Pancreas (tissue), 10 donors: ENCODE measurements around the gene SMAD4. TPM values are rescaled to one million over a fixed set of nuclear protein-coding genes. Genes with fewer than 3 reads are reported as not detected.
A peak's percentile ranks its signal among the peaks of the same experiment; 100 is the strongest.

Experiments
- ATAC-seq, 4 donors: fragments of 200-7000 bp; cut with Tn5 transposase; one replicate each; pipeline versions ENCODE4 v1.8.0 to v1.9.1; 2020; ENCODE audit warnings: mild to moderate bottlenecking in 4 of 4, moderate library complexity in 4 of 4
- DNase-seq, 6 donors: peaks; one replicate each; pipeline ENCODE4 v3.0.0-alpha.2; 2020
- FAIRE-seq: peaks from 2 replicates; lab custom pipeline; 2012; peaks lifted over from hg19 to GRCh38; lab: Jason Lieb, UNC
- H3K27ac ChIP-seq, 4 donors: fragments of 200-600 bp; sonication (generic); 1 replicate in 3 of 4; 2 replicates in 1 of 4; pipeline versions ENCODE4 v1.5.0 to v1.8.0; 2020
- H3K27me3 ChIP-seq, 4 donors: fragments of 200-600 bp; one replicate each; pipeline ENCODE4 v1.8.0; 2021
- H3K36me3 ChIP-seq, 3 donors: fragments of 200-600 bp; sonication (generic) in 1 of 3; one replicate each; pipeline versions ENCODE4 v1.5.0 to v1.8.0; 2020 to 2021
- H3K4me1 ChIP-seq, 3 donors: fragments of 200-600 bp; one replicate each; pipeline ENCODE4 v1.8.0; 2021
- H3K4me3 ChIP-seq, 4 donors: fragments of 200-600 bp; sonication (generic) in 2 of 4; one replicate each; pipeline versions ENCODE4 v1.5.0 to v1.8.0; 2020 to 2021
- H3K9me3 ChIP-seq, 4 donors: fragments of 200-600 bp; one replicate each; pipeline ENCODE4 v1.8.0; 2021
- WGBS, 2 donors: extraction: QIAGEN DNeasy Blood & Tissue Kit; methylation state at CpG; one replicate each; pipeline ENCODE4 v1.1.7; 2013; 5-methylcytosine and 5-hydroxymethylcytosine counted together
- intact Hi-C, 3 donors: fragments of 100-400 bp; cut with DNase I; formaldehyde crosslinking; loops; one replicate each; pipeline versions ENCODE4 v1.11.1 to v1.14.2; 2022
- polyA plus RNA-seq, 2 donors: library from polyadenylated mRNA; stranded (reverse); fragments of 200-250 nt; gene quantifications; one replicate each; pipeline ENCODE4 v1.2.3, GENCODE V29; 2013
- total RNA-seq, 6 donors: library from RNA; stranded (reverse); fragmentation: NEBNext Ultra II Directional in 4 of 6; extraction: Animal tissue kit (Norgen Biotek cat#: 25700) in 4 of 6; gene quantifications; one replicate each; pipeline versions ENCODE4 v1.2.1 to v1.2.4, GENCODE V29; 2021 to 2023
- TF ChIP-seq, protein P1 (sequence below), 4 donors: fragments of 200-600 bp; sonication (generic) in 3 of 4; IDR thresholded peaks; one replicate each; pipeline versions ENCODE4 v1.5.0 to v1.8.0; 2021; ENCODE audit warnings: antibody characterized with exemption in 4 of 4
- donor health status: healthy with polysubstance abuse.
- donor health status: DM: no; HTN: no; CAD: no; lungs with moderate emphysema.
- donor health status: DM: no; HTN: no; CAD: no.
- donor health status: control.
- donor health status: control.
- donor health status: Bipolar disorder and iron deficiency.
- donor health status: DM: yes; HTN: yes; CAD: no.
- donor health status: DM: no; HTN: no; CAD: no.
- donor health status: DM: no; HTN: no; CAD: no.
- donor health status: DM: yes; HTN: yes; CAD: no.

SMAD4 gene
- total and polyA plus RNA-seq, 8 donors: 8.6 to 77.6 (median 44.0) TPM

DNA sequence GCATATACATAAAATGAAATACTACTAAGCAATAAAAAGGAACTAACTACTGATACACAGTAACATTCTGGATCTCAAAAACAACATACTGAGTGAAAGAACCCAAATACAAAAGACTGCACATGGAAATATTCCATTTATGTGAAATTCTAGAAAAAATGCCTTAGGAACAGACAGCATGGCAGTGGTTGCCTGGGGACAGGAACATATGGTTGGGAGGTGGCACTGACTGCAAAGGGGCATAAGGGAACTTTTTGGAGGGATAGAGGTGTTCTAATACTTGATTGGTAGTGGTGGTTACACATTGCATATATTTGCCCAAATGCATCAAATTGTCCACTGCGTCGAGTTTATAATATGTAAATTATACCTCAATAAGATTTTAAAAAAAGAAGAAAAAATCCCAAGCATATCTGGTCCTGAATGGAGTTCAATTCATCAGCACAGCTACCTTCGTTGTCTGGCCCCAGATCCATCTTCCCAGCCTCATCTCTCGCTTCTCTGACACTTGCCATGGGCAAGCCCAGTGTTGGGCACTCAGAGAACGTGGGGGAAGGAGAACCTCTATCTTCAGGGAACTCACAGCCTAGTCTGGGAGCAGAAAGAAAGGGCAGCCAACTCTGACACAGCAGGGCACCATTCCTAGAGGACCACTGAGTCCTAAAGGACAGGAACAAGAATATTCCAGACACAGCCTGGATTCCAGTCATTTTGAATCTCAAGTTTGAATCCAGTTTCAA is 8.6 kb upstream of the SMAD4 start:
- Histone ChIP-seq H3K27me3 (no peaks in the 10 kb centered on the region), H3K27ac (no peak overlapping the region), H3K9me3 (no peaks in the 10 kb centered on the region), H3K36me3 (no peaks in the 10 kb centered on the region), H3K4me1 (no peaks in the 10 kb centered on the region), H3K4me3 (no peak overlapping the region)
- TF ChIP-seq, protein P1, sequence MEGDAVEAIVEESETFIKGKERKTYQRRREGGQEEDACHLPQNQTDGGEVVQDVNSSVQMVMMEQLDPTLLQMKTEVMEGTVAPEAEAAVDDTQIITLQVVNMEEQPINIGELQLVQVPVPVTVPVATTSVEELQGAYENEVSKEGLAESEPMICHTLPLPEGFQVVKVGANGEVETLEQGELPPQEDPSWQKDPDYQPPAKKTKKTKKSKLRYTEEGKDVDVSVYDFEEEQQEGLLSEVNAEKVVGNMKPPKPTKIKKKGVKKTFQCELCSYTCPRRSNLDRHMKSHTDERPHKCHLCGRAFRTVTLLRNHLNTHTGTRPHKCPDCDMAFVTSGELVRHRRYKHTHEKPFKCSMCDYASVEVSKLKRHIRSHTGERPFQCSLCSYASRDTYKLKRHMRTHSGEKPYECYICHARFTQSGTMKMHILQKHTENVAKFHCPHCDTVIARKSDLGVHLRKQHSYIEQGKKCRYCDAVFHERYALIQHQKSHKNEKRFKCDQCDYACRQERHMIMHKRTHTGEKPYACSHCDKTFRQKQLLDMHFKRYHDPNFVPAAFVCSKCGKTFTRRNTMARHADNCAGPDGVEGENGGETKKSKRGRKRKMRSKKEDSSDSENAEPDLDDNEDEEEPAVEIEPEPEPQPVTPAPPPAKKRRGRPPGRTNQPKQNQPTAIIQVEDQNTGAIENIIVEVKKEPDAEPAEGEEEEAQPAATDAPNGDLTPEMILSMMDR (IDR thresholded peaks at IDR 0.05): no peak
- no peak for DNase-seq
- intact Hi-C loops: no loop called here
- no peak for ATAC-seq
- WGBS, 2 donors: 92 to 93% methylated on average over 5 of the region's 5 CpGs
- FAIRE-seq: no peak

DNA sequence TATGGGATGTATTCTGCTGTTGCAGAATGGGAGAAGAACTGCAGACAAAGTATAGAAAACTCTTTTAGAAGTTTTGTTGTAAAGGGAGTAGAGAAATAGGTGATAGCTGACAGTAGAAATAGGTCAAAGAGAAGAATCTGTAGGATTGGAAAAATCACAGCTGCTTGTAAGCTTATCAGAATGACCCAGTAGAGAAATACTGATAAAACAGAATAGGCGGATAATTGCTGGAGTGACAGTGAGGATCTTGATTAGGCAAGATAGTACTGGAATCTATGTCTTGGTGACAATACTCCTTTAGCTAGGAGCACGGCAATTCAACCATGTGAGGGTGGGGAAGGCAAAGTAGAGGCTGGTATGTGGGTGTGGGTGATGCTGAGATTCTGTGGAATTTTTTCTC is 4.5 kb upstream of the SMAD4 start:
- no peak overlapping the region for H3K4me3 ChIP-seq
- FAIRE-seq: no peak
- H3K4me1 ChIP-seq: peaks cover 5 to 9% (median 6%) of the 10 kb centered on the region in 3 donors
- TF ChIP-seq, protein P1 (IDR thresholded peaks at IDR 0.05): no peak
- no peak for DNase-seq
- H3K9me3 ChIP-seq: no peaks in the 10 kb centered on the region
- WGBS, 2 donors: 74 to 79% methylated on average over 2 of the region's 2 CpGs
- H3K27ac ChIP-seq: no peak overlapping the region
- no peak for ATAC-seq
- intact Hi-C loops: no loop called here
- no peaks in the 10 kb centered on the region for H3K27me3 ChIP-seq
- no peaks in the 10 kb centered on the region for H3K36me3 ChIP-seq

DNA sequence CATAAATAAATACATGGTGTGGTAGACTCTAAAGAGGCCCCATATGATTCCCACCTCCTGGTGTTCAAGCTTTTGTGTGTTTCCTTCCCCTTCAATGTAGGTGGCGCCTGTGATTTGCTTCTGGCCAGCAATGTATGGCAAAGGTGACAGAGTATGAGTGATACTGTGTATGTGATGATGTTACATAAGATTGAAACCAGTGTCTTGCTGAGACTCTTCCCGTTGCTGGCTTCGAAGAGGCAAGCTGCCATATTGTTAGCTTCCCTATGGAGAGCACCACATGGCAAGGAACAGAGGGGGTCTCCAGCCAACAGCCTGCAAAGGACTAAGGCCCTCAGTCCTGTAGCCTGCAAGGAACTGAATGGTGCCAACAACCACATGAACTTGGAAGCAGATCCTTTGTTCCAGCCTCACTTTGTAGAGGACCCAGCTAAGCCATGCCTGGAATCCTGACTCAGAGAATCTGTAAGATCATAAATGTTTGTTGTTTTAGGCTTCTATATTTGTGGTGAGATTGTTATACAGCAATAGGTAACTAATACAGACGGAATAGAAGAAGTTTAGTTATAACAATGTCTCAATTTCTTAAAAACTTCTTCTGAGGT is 1.7 kb upstream of the SMAD4 start:
- FAIRE-seq (no peak), DNase-seq (no peak), ATAC-seq (no peak)
- no peaks in the 10 kb centered on the region for H3K36me3 ChIP-seq
- 84 to 92% methylated on average over 4 of the region's 4 CpGs for WGBS, 2 donors
- TF ChIP-seq, protein P1 (IDR thresholded peaks at IDR 0.05): no peak
- peaks cover 6 to 19% (median 18%) of the 10 kb centered on the region in 3 donors for H3K4me1 ChIP-seq
- H3K27me3 ChIP-seq: no peaks in the 10 kb centered on the region
- no peaks in the 10 kb centered on the region for H3K9me3 ChIP-seq
- peak overlapping the region in 1 of 4 donors; percentile 70 for H3K4me3 ChIP-seq
- H3K27ac ChIP-seq: no peak overlapping the region
- intact Hi-C loops: no loop called here

DNA sequence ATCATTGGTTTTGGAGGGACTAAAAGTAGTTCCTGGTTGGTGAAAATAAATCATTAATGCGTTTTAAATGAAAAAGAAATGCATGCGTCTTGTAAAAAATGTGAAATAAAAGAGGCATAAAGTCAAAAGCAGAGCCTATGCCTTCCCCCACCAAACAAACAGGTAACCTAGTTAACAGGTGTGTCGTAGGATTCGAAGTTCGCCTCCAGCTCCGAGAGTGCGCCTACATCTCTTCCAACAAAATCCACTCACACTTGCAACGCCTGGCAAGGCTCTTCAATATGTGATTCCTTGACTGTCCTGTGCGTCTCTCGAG is 677 bp upstream of the SMAD4 start:
- ATAC-seq (peak in 1 of 4 donors; percentile 26), DNase-seq (no peak), FAIRE-seq (no peak)
- no peaks in the 10 kb centered on the region for H3K27me3 ChIP-seq
- peaks cover 6 to 19% (median 18%) of the 10 kb centered on the region in 3 donors for H3K4me1 ChIP-seq
- H3K9me3 ChIP-seq: no peaks in the 10 kb centered on the region
- TF ChIP-seq, protein P1 (IDR thresholded peaks at IDR 0.05): no peak
- peak overlapping the region; percentile 65 to 75 (median 72) for H3K4me3 ChIP-seq
- H3K36me3 ChIP-seq: no peaks in the 10 kb centered on the region
- intact Hi-C loops: no loop called here
- peak overlapping the region; percentile 89 to 99 (median 98) for H3K27ac ChIP-seq
- 1 to 2% methylated on average over 10 of the region's 10 CpGs for WGBS, 2 donors
